Panc1 (cell line): ENCODE data around the gene RNF114. TPM values are rescaled to one million over a fixed set of nuclear protein-coding genes. Genes with fewer than 3 reads are reported as not detected.

Source experiments
- ATAC-seq: fragments of 200-7000 bp; cut with Tn5 transposase; 2 replicates; pipeline ENCODE4 v1.9.1; 2020; ENCODE audit warnings: mild to moderate bottlenecking, moderate library complexity
- BruUV-seq: library from RNA; stranded (reverse); fragments of 400-500 nt; replicated peaks from 2 replicates; lab custom pipeline; 2021; lab: Mats Ljungman, UMichigan
- CTCF ChIA-PET: fragments of 300-600 bp; sonication (Branson Sonifier 250); formaldehyde crosslinking; loops from one replicate; lab custom pipeline; 2022; ENCODE audit warnings: antibody characterized with exemption; lab: Charles Lee
- POLR2A ChIA-PET: fragments of 300-600 bp; sonication (Branson Sonifier 250); formaldehyde crosslinking; loops from one replicate; lab custom pipeline; 2022; ENCODE audit warnings: antibody characterized with exemption; lab: Charles Lee
- DNase-seq: peaks from one replicate; pipeline ENCODE4 v3.0.0-alpha.2; 2010; ENCODE audit warnings: low read depth, low spot score
- H3K27ac ChIP-seq: 2 replicates; pipeline ENCODE4 v1.5.1; 2011; ENCODE audit warnings: mild to moderate bottlenecking, low read length, inconsistent platforms
- H3K27me3 ChIP-seq: fragments of 200-500 bp; sonication (Bioruptor generic); 2 replicates; pipeline ENCODE4 v1.6.0; 2014; ENCODE audit warnings: low read length, inconsistent platforms; ENCODE audit not compliant: control insufficient read depth, insufficient read depth
- H3K36me3 ChIP-seq: fragments of 200-500 bp; sonication (Bioruptor generic); 2 replicates; pipeline ENCODE4 v1.5.1; 2014; ENCODE audit warnings: inconsistent platforms, mild to moderate bottlenecking, low read length, moderate library complexity; ENCODE audit not compliant: control insufficient read depth, insufficient read depth
- H3K4me1 ChIP-seq: 2 replicates; pipeline ENCODE4 v1.5.1; 2011; ENCODE audit warnings: inconsistent platforms, mild to moderate bottlenecking, low read length, moderate library complexity; ENCODE audit not compliant: control insufficient read depth, insufficient read depth
- H3K4me3 ChIP-seq, 2 experiments: 2 replicates each; pipeline ENCODE4 v1.5.1; 2011 to 2012; ENCODE audit warnings: low read depth in 2 of 2, low read length in 2 of 2, mild to moderate bottlenecking in 2 of 2, inconsistent platforms in 1 of 2, moderate library complexity in 1 of 2
- H3K9me3 ChIP-seq: fragments of 200-500 bp; sonication (Bioruptor generic); 2 replicates; pipeline ENCODE4 v1.5.1; 2014; ENCODE audit warnings: low read depth, mild to moderate bottlenecking, inconsistent platforms, low read length, moderate library complexity; ENCODE audit not compliant: control insufficient read depth, insufficient read depth
- CTCF ChIP-seq: fragments of 450-650 bp; IDR thresholded peaks from 2 replicates; pipeline ENCODE4 v1.5.1; 2017; ENCODE audit warnings: mild to moderate bottlenecking
- POLR2AphosphoS5 ChIP-seq: IDR thresholded peaks from 2 replicates; pipeline ENCODE4 v1.6.1; 2012; ENCODE audit warnings: mild to moderate bottlenecking, low read depth, low read length, moderate library complexity
- SIN3A ChIP-seq: IDR thresholded peaks from 2 replicates; pipeline ENCODE4 v1.6.1; 2012; ENCODE audit warnings: low read depth, mild to moderate bottlenecking, low read length, moderate library complexity, borderline replicate concordance; ENCODE audit not compliant: insufficient read depth
- TCF7L2 ChIP-seq: IDR thresholded peaks from 2 replicates; pipeline ENCODE4 v1.6.1; 2011; ENCODE audit warnings: mild to moderate bottlenecking, low read depth, low read length, inconsistent platforms
- in situ Hi-C: cut with HindIII; loops from 2 replicates; pipeline ENCODE4 v1.10.0; 2016; ENCODE audit warnings: low sequenced_read_pairs, low pct_unique_long_range_greater_than_20kb
- intact Hi-C: fragments of 100-400 bp; cut with micrococcal nuclease; formaldehyde crosslinking; loops from one replicate; pipeline ENCODE4 v1.10.0; 2022; ENCODE audit not compliant: unreplicated experiment
- total RNA-seq: library from RNA; stranded (reverse); gene quantifications from one replicate; pipeline ENCODE4 v1.2.1, GENCODE V29; 2021; ENCODE audit not compliant: unreplicated experiment
- TF ChIP-seq, protein P1 (sequence below), 2 experiments: IDR thresholded peaks; 2 replicates each; pipeline ENCODE4 v1.6.1; 2011 to 2012; ENCODE audit warnings: low read depth in 2 of 2, control low read depth in 1 of 2, low read length in 1 of 2, mild to moderate bottlenecking in 1 of 2, moderate library complexity in 1 of 2; ENCODE audit not compliant: insufficient read depth in 1 of 2

The RNF114 gene
- total RNA-seq, 1 experiment from 2014 or later, result 70.0 TPM

DNA sequence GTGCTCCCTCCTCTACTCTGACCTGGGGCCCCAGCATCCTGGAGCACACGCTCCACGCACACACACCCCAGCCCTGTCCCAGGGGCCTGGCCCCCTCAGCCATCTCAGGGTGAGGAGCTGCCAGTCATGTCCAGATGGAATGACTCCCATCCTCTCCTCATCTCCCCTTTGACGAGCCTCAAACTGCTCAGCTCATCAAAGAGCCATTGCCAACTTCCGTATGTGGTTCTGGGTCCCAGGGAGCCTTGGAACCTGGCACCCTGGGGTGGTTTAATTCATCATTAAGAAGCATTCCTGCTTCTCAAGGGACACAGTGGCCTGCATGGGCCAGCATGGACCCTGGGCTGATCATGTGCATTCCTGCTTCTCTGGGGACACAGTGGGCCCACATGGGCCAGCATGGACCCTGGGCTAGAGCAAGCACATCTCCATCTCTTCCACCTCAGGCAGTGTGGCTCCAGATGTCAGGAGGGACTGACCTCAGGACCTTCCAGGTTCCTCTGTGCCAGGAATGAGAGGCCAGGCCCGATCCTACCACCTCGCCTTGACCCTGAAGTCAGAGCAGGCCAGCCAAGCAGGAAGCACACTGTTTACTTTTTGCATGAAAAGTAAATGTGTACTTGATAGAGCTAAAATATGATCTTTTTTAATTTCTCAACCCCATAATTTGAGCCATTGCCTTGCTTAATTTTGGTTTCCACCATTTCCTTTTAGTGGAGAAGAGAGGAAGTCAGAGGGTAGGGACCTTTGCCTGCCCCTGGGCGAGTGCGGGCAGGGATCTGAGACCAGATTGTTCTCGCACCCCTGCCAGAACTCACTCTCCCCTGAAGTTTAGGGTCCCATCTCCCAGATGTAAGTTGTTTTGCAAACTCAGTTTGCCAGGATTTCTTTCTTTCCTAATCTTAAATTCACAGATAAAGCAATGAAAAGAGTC, 46.9 kb upstream of the RNF114 start:
- H3K4me1 ChIP-seq, result peaks cover 41% of the 10 kb centered on the region
- intact Hi-C loops, result loop anchor here (5.0 kb wide), 1 partner anchor 277 kb away; no protein-coding TSS in a partner anchor
- no peaks in the 10 kb centered on the region for H3K27me3 ChIP-seq
- ATAC-seq, result no peak; the same call in 1 of the 2 replicates
- H3K9me3 ChIP-seq, result no peaks in the 10 kb centered on the region
- POLR2A ChIA-PET, result interaction anchor here (0.6 kb wide), 1 partner anchor 301 kb away, joined by 3 read pairs; no protein-coding TSS in a partner anchor
- CTCF ChIA-PET, result interaction anchor here (0.5 to 2.4 kb wide), 5 partner anchors 11 to 348 kb away, joined by 3 to 6 read pairs (median 5); no protein-coding TSS in a partner anchor
- no peak overlapping the region for H3K4me3 ChIP-seq
- in situ Hi-C loops, result no loop called here
- no TSS peak for BruUV-seq
- no peak overlapping the region for H3K27ac ChIP-seq
- H3K36me3 ChIP-seq, result no peaks in the 10 kb centered on the region
- no peak for DNase-seq
- no peak for TF ChIP-seq SIN3A
- TF ChIP-seq POLR2AphosphoS5, result no peak
- TF ChIP-seq TCF7L2, result no peak
- TF ChIP-seq, protein P1, sequence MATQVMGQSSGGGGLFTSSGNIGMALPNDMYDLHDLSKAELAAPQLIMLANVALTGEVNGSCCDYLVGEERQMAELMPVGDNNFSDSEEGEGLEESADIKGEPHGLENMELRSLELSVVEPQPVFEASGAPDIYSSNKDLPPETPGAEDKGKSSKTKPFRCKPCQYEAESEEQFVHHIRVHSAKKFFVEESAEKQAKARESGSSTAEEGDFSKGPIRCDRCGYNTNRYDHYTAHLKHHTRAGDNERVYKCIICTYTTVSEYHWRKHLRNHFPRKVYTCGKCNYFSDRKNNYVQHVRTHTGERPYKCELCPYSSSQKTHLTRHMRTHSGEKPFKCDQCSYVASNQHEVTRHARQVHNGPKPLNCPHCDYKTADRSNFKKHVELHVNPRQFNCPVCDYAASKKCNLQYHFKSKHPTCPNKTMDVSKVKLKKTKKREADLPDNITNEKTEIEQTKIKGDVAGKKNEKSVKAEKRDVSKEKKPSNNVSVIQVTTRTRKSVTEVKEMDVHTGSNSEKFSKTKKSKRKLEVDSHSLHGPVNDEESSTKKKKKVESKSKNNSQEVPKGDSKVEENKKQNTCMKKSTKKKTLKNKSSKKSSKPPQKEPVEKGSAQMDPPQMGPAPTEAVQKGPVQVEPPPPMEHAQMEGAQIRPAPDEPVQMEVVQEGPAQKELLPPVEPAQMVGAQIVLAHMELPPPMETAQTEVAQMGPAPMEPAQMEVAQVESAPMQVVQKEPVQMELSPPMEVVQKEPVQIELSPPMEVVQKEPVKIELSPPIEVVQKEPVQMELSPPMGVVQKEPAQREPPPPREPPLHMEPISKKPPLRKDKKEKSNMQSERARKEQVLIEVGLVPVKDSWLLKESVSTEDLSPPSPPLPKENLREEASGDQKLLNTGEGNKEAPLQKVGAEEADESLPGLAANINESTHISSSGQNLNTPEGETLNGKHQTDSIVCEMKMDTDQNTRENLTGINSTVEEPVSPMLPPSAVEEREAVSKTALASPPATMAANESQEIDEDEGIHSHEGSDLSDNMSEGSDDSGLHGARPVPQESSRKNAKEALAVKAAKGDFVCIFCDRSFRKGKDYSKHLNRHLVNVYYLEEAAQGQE (IDR thresholded peaks at IDR 0.05; ENCODE audit: insufficient read depth in 1 of 2, low read depth in 2 of 2, low read length in 1 of 2), result no peak
- no peak for TF ChIP-seq CTCF

- Histone ChIP-seq H3K4me1 (peaks cover 41% of the 10 kb centered on the region), H3K9me3 (no peaks in the 10 kb centered on the region), H3K36me3 (no peaks in the 10 kb centered on the region), H3K27ac (no peak overlapping the region), H3K27me3 (no peaks in the 10 kb centered on the region), H3K4me3 (no peak overlapping the region)
- DNase-seq, result no peak
- intact Hi-C loops (loop anchor here (5.0 kb wide), 1 partner anchor 278 kb away; no protein-coding TSS in a partner anchor), in situ Hi-C loops (no loop called here)
- ATAC-seq, result no peak
- TF ChIP-seq, protein P1 (IDR thresholded peaks at IDR 0.05; ENCODE audit: insufficient read depth in 1 of 2, low read depth in 2 of 2, low read length in 1 of 2), result no peak
- TF ChIP-seq TCF7L2, result no peak
- TF ChIP-seq POLR2AphosphoS5, result no peak
- no peak for TF ChIP-seq SIN3A
- TF ChIP-seq CTCF, result peak; percentile 77
- BruUV-seq, result no TSS peak
- ChIA-PET POLR2A (interaction anchor here (0.6 kb wide), 1 partner anchor 302 kb away, joined by 3 read pairs; no protein-coding TSS in a partner anchor), CTCF (interaction anchor here (0.6 to 2.4 kb wide), 4 partner anchors 43 to 282 kb away, joined by 3 to 6 read pairs (median 4); no protein-coding TSS in a partner anchor)
These were observed 46.3 kb upstream of the RNF114 start for GRCh38 chr20:49889935-49890333.
